ENCODE data around the gene TMEM150A.
A peak's percentile ranks its signal among the peaks of the same experiment; 100 is the strongest.
"Not testable (repeated sequence)": the region's sequence is repeated elsewhere in the genome, so short reads cannot be mapped to it uniquely, and the experiment has no call there.

TMEM150A gene

GRCh38 chr2:85604568-85605339, 2.3 kb upstream of the TMEM150A start:
- H3F3A ChIP-seq (ENCODE audit: low read depth), result peaks cover 4% of the 10 kb centered on the region; the same call in 1 of the 2 replicates
- H3K4me3 ChIP-seq (ENCODE audit: low read length, poor library complexity, severe bottlenecking), result no peak overlapping the region
- H2AFZ ChIP-seq (ENCODE audit: low read length), result no peak overlapping the region
- no peak overlapping the region for H3K9ac ChIP-seq (ENCODE audit: low read depth, low read length, poor library complexity, severe bottlenecking)
- no peaks in the 10 kb centered on the region for H3K9me2 ChIP-seq (replicated peaks; ENCODE audit: low read depth, low read length)
- H3K9me3 ChIP-seq (ENCODE audit: insufficient read depth, low read depth, low read length), result no peaks in the 10 kb centered on the region
- H3K27me3 ChIP-seq (ENCODE audit: insufficient read depth, low read length, poor library complexity, severe bottlenecking), result no peaks in the 10 kb centered on the region
- peaks cover 8% of the 10 kb centered on the region for H3K4me1 ChIP-seq (ENCODE audit: insufficient read depth, low read length, poor library complexity, severe bottlenecking)
- TF ChIP-seq, protein P1, sequence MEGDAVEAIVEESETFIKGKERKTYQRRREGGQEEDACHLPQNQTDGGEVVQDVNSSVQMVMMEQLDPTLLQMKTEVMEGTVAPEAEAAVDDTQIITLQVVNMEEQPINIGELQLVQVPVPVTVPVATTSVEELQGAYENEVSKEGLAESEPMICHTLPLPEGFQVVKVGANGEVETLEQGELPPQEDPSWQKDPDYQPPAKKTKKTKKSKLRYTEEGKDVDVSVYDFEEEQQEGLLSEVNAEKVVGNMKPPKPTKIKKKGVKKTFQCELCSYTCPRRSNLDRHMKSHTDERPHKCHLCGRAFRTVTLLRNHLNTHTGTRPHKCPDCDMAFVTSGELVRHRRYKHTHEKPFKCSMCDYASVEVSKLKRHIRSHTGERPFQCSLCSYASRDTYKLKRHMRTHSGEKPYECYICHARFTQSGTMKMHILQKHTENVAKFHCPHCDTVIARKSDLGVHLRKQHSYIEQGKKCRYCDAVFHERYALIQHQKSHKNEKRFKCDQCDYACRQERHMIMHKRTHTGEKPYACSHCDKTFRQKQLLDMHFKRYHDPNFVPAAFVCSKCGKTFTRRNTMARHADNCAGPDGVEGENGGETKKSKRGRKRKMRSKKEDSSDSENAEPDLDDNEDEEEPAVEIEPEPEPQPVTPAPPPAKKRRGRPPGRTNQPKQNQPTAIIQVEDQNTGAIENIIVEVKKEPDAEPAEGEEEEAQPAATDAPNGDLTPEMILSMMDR (conservative IDR thresholded peaks at IDR 0.05; ENCODE audit: low read length), result no peak
- no peak for TF ChIP-seq EZH2phosphoT487 (IDR thresholded peaks at IDR 0.05; ENCODE audit: borderline replicate concordance)
- peaks cover 15% of the 10 kb centered on the region; the same call in 1 of the 2 replicates for H3K36me3 ChIP-seq (ENCODE audit: insufficient read depth, low read length)
- peaks cover 3% of the 10 kb centered on the region for H4K20me1 ChIP-seq (ENCODE audit: insufficient read depth, low read length, poor library complexity, severe bottlenecking)
- peaks cover 7% of the 10 kb centered on the region; the same call in 1 of the 2 replicates for H3K79me2 ChIP-seq (ENCODE audit: insufficient read depth, low read length)
- no peak overlapping the region for H3K4me2 ChIP-seq (ENCODE audit: low read depth, low read length, poor library complexity, severe bottlenecking)

DNA sequence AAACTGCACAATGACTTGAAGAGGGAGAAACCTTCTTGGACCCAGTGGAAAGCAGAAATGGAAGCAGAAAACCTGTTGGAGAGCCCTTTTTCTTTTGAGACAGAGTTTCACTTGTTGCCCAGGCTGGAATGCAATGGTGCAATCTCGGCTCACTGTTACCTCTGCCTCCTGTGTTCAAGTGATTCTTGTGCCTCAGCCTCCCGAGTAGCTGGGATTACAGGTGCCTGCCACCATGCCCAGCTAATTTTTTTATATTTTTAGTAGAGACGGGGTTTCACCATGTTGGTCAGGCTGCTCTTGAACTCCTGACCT, 1.6 kb upstream of the TMEM150A start:
- not testable (repeated sequence) for H3K4me2 ChIP-seq (ENCODE audit: low read depth, low read length, poor library complexity, severe bottlenecking); H3K9me3 ChIP-seq (ENCODE audit: insufficient read depth, low read depth, low read length); H3K27me3 ChIP-seq (ENCODE audit: insufficient read depth, low read length, poor library complexity, severe bottlenecking); H3K9me2 ChIP-seq (replicated peaks; ENCODE audit: low read depth, low read length); H4K20me1 ChIP-seq (ENCODE audit: insufficient read depth, low read length, poor library complexity, severe bottlenecking); H3F3A ChIP-seq (ENCODE audit: low read depth); H3K4me3 ChIP-seq (ENCODE audit: low read length, poor library complexity, severe bottlenecking); H3K9ac ChIP-seq (ENCODE audit: low read depth, low read length, poor library complexity, severe bottlenecking); H3K4me1 ChIP-seq (ENCODE audit: insufficient read depth, low read length, poor library complexity, severe bottlenecking); H2AFZ ChIP-seq (ENCODE audit: low read length); H3K79me2 ChIP-seq (ENCODE audit: insufficient read depth, low read length)
- H3K36me3 ChIP-seq (ENCODE audit: insufficient read depth, low read length), result peaks cover 13% of the 10 kb centered on the region; the same call in 1 of the 2 replicates

GRCh38 chr2:85601771-85602475, 575 bp downstream of the TMEM150A start:
- H3K27me3 ChIP-seq (ENCODE audit: insufficient read depth, low read length, poor library complexity, severe bottlenecking), result no peaks in the 10 kb centered on the region
- peaks cover 10% of the 10 kb centered on the region for H4K20me1 ChIP-seq (ENCODE audit: insufficient read depth, low read length, poor library complexity, severe bottlenecking)
- peaks cover 4% of the 10 kb centered on the region; the same call in 1 of the 2 replicates for H3F3A ChIP-seq (ENCODE audit: low read depth)
- no peaks in the 10 kb centered on the region; the same call in 1 of the 2 replicates for H3K36me3 ChIP-seq (ENCODE audit: insufficient read depth, low read length)
- no peak overlapping the region; the same call in 1 of the 2 replicates for H2AFZ ChIP-seq (ENCODE audit: low read length)
- no peaks in the 10 kb centered on the region for H3K9me3 ChIP-seq (ENCODE audit: insufficient read depth, low read depth, low read length)
- TF ChIP-seq, protein P1 (conservative IDR thresholded peaks at IDR 0.05; ENCODE audit: low read length), result no peak
- TF ChIP-seq EZH2phosphoT487 (IDR thresholded peaks at IDR 0.05; ENCODE audit: borderline replicate concordance), result no peak
- peak overlapping the region; percentile 96 for H3K4me2 ChIP-seq (ENCODE audit: low read depth, low read length, poor library complexity, severe bottlenecking)
- peaks cover 15% of the 10 kb centered on the region for H3K79me2 ChIP-seq (ENCODE audit: insufficient read depth, low read length)
- peaks cover 16% of the 10 kb centered on the region for H3K4me1 ChIP-seq (ENCODE audit: insufficient read depth, low read length, poor library complexity, severe bottlenecking)
- H3K9ac ChIP-seq (ENCODE audit: low read depth, low read length, poor library complexity, severe bottlenecking), result peak overlapping the region; percentile 39
- H3K4me3 ChIP-seq (ENCODE audit: low read length, poor library complexity, severe bottlenecking), result peak overlapping the region; percentile 77
- no peaks in the 10 kb centered on the region for H3K9me2 ChIP-seq (replicated peaks; ENCODE audit: low read depth, low read length)

Measured in Loucy (cell line).